ENCODE measurements around the gene ST8SIA3. TPM values are rescaled to one million over a fixed set of nuclear protein-coding genes. Genes with fewer than 3 reads are reported as not detected.

ST8SIA3 gene
- total RNA-seq, 1 experiment from 2014 or later = 1.9 TPM

DNA sequence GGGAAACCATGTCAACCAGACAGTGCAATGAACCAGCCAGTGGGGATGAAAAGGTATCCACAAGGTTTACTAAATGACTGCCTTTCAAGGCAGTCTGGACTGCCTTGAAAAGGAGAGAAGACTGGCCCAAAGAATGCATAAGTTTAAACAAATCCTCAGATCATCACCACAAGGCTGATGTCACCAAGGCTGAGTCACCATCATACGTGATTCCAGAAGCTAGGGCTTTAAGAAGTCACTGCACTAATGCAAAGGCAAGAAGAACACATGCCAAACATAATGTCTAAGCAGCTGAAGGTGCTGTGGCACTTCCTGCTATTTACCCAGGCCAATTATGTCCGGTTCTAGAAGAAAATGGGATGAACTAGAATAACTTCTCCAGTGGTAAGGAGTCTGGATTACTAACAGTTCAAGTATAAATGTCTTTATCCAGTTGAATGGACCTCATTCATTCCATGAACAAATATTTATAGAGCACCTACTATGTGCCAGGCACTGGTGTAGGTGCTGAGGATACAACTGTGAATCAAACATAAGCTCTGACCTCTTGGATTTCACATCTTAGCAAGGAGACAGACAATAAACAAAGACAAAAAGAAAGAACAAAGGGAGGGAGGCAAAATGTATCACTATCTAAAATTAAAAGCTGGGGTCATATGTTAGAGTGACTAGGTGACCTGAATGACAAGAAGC, 45.2 kb downstream of the ST8SIA3 start:
- no peak overlapping the region for H2BK12ac ChIP-seq (ENCODE audit: insufficient read length, low read depth, low read length)
- no peak overlapping the region for H3T11ph ChIP-seq (ENCODE audit: low read length)
- no peak overlapping the region for H2AK5ac ChIP-seq (ENCODE audit: insufficient read length, low read length)
- no peak overlapping the region for H4K5ac ChIP-seq (ENCODE audit: insufficient read length, low read depth, low read length)
- TF ChIP-seq CTCF (conservative IDR thresholded peaks at IDR 0.05) = no peak
- no peak overlapping the region for H2AFZ ChIP-seq (ENCODE audit: low read length)
- peaks cover 7% of the 10 kb centered on the region in 2 experiments; a peak in 2 of 5 replicates for H3K9me3 Mint-ChIP-seq
- no peak overlapping the region for H2BK120ac ChIP-seq (ENCODE audit: low read depth, low read length, poor library complexity, severe bottlenecking)
- H4K91ac ChIP-seq (ENCODE audit: insufficient read length, low read depth, low read length) = no peak overlapping the region
- H3K4me1 Mint-ChIP-seq = no peaks in the 10 kb centered on the region
- no peaks in the 10 kb centered on the region for H3K27me3 ChIP-seq (ENCODE audit: insufficient read depth, low read length)
- H3K56ac ChIP-seq (ENCODE audit: insufficient read length, low read depth, low read length) = no peak overlapping the region
- no peak overlapping the region for H3K18ac ChIP-seq (ENCODE audit: insufficient read length, low read depth, low read length)
- no peak overlapping the region for H3K9ac ChIP-seq (ENCODE audit: extremely low read depth, insufficient read length, low read length)
- H2BK5ac ChIP-seq (ENCODE audit: insufficient read length, low read length) = no peak overlapping the region
- H3K79me2 ChIP-seq (ENCODE audit: insufficient read depth, low read length) = no peaks in the 10 kb centered on the region; the same call in 1 of the 2 replicates
- no peaks in the 10 kb centered on the region for H3K9me3 ChIP-seq (ENCODE audit: control insufficient read depth, low read depth, low read length)
- H2BK15ac ChIP-seq (ENCODE audit: low read depth, low read length) = no peak overlapping the region
- H3K27me3 Mint-ChIP-seq (ENCODE audit: low read depth) = peaks cover 28% of the 10 kb centered on the region
- H3K27ac ChIP-seq (ENCODE audit: insufficient read length, low read depth, low read length) = no peak overlapping the region
- H3K4me2 ChIP-seq (ENCODE audit: insufficient read depth, insufficient read length, low read length) = no peak overlapping the region
- H3K4ac ChIP-seq (ENCODE audit: low read depth, low read length) = no peak overlapping the region
- no peaks in the 10 kb centered on the region for H3K23me2 ChIP-seq (ENCODE audit: insufficient read length, low read depth, low read length, poor library complexity, severe bottlenecking)
- WGBS (ENCODE audit: extremely low coverage, insufficient read length, low lambda C conversion rate) = no CpG with 5 or more reads among the region's 2 CpGs
- no peaks in the 10 kb centered on the region for H4K20me1 ChIP-seq (ENCODE audit: control insufficient read depth, insufficient read depth, insufficient read length)
- H3K4me3 Mint-ChIP-seq = no peak overlapping the region
- H3K79me1 ChIP-seq (ENCODE audit: insufficient read depth, low read depth, low read length, poor library complexity, severe bottlenecking) = no peaks in the 10 kb centered on the region
- H3K4me1 ChIP-seq (ENCODE audit: insufficient read depth, low read length) = no peaks in the 10 kb centered on the region
- H3K36me3 Mint-ChIP-seq (ENCODE audit: insufficient read depth in 1 of 3, low read depth in 3 of 3) = no peaks in the 10 kb centered on the region
- no peak overlapping the region for H4K8ac ChIP-seq (replicated peaks; ENCODE audit: insufficient read length, low read depth, low read length)
- DNase-seq = no peak
- no peak overlapping the region for H3K14ac ChIP-seq (ENCODE audit: insufficient read depth, low read length)
- H3K23ac ChIP-seq (ENCODE audit: insufficient read length, low read depth, low read length) = no peak overlapping the region
- H2BK20ac ChIP-seq (ENCODE audit: low read depth, low read length, poor library complexity, severe bottlenecking) = no peak overlapping the region
- no peak overlapping the region for H3K27ac Mint-ChIP-seq

Data from H9 (cell line).